OCI-LY7 (cell line): ENCODE data around the gene EEF1AKMT1.

Source experiments
- EZH2phosphoT487 ChIP-seq: fragments of 200-600 bp; sonication (generic); IDR thresholded peaks from 2 replicates; pipeline ENCODE4 v1.6.1; 2018; ENCODE audit warnings: low read depth, borderline replicate concordance, mild to moderate bottlenecking, mixed run types, antibody characterized with exemption, low read length, moderate library complexity, mixed read lengths
- TF ChIP-seq, protein P1 (sequence below): fragments of 200-600 bp; sonication (generic); conservative IDR thresholded peaks from 2 replicates; pipeline ENCODE4 v1.5.1; 2014; ENCODE audit warnings: mild to moderate bottlenecking, antibody characterized with exemption, low read length, moderate library complexity, mixed read lengths

GRCh38 chr13:20699715-20700114 is 74.0 kb downstream of the EEF1AKMT1 start:
- TF ChIP-seq, protein P1, sequence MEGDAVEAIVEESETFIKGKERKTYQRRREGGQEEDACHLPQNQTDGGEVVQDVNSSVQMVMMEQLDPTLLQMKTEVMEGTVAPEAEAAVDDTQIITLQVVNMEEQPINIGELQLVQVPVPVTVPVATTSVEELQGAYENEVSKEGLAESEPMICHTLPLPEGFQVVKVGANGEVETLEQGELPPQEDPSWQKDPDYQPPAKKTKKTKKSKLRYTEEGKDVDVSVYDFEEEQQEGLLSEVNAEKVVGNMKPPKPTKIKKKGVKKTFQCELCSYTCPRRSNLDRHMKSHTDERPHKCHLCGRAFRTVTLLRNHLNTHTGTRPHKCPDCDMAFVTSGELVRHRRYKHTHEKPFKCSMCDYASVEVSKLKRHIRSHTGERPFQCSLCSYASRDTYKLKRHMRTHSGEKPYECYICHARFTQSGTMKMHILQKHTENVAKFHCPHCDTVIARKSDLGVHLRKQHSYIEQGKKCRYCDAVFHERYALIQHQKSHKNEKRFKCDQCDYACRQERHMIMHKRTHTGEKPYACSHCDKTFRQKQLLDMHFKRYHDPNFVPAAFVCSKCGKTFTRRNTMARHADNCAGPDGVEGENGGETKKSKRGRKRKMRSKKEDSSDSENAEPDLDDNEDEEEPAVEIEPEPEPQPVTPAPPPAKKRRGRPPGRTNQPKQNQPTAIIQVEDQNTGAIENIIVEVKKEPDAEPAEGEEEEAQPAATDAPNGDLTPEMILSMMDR, result no peak
- TF ChIP-seq EZH2phosphoT487, result no peak
